H1 (cell line): ENCODE data around the gene VSTM2B. TPM values are rescaled to one million over a fixed set of nuclear protein-coding genes. Genes with fewer than 3 reads are reported as not detected.

Experiments
- CHD2 ChIP-seq: IDR thresholded peaks from 2 replicates; pipeline ENCODE4 v1.6.1; 2012; ENCODE audit warnings: low read length, improper control_type of control experiment
- CHD7 ChIP-seq: fragments of 300-600 bp; sonication (generic); IDR thresholded peaks from 2 replicates; pipeline ENCODE4 v1.7.1; 2012; ENCODE audit warnings: low read length, moderate library complexity, mild to moderate bottlenecking, inconsistent platforms; ENCODE audit not compliant: insufficient replicate concordance
- FOSL1 ChIP-seq: IDR thresholded peaks from 2 replicates; pipeline ENCODE4 v1.6.1; 2011; ENCODE audit warnings: mild to moderate bottlenecking, low read depth, low read length, moderate library complexity; ENCODE audit not compliant: insufficient read depth
- HDAC6 ChIP-seq: IDR thresholded peaks from one replicate; pipeline ENCODE4 v1.7.1; 2012; ENCODE audit warnings: low read depth, mild to moderate bottlenecking, inconsistent platforms, low read length, moderate library complexity
- KDM4A ChIP-seq: IDR thresholded peaks from one replicate; pipeline ENCODE4 v1.7.1; 2012; ENCODE audit warnings: low read depth, mild to moderate bottlenecking, moderate library complexity, low read length, inconsistent platforms; ENCODE audit not compliant: severe bottlenecking
- POU5F1 ChIP-seq: IDR thresholded peaks from 2 replicates; pipeline ENCODE4 v1.6.1; 2011; ENCODE audit warnings: low read depth, mild to moderate bottlenecking, low read length, moderate library complexity
- SAP30 ChIP-seq: fragments of 300-600 bp; sonication (generic); IDR thresholded peaks from 2 replicates; pipeline ENCODE4 v1.7.1; 2012; ENCODE audit warnings: low read length, moderate library complexity, mild to moderate bottlenecking, inconsistent platforms; ENCODE audit not compliant: insufficient read depth, insufficient replicate concordance
- SP1 ChIP-seq: IDR thresholded peaks from 2 replicates; pipeline ENCODE4 v1.6.1; 2011; ENCODE audit warnings: low read depth, low read length
- polyA plus RNA-seq, 7 experiments: library from polyadenylated mRNA; depleted of rRNA in 3 of 7; stranded (reverse) in 5 of 7; unstranded in 2 of 7; fragments of >200 nt in 5 of 7; fragments of 200-250 nt in 2 of 7; gene quantifications; 1 replicate in 5 of 7; 2 replicates in 1 of 7; 4 replicates in 1 of 7; pipeline versions ENCODE4 v1.2.1 to v1.2.3, GENCODE V29; 2011 to 2013; ENCODE audit warnings: missing spikeins in 2 of 7, mixed read lengths in 2 of 7
- total RNA-seq: library from RNA; stranded (reverse); fragmentation: NEBNext Ultra II Directional; extraction: Animal tissue kit (Norgen Biotek cat#: 25700); gene quantifications from 2 replicates; pipeline ENCODE4 v1.2.1, GENCODE V29; 2021

The VSTM2B gene
- total and polyA plus RNA-seq, 2 of the 8 experiments (the other 6 are each of a cell fraction or from before 2014, with no cell fraction given): 0.82 to 1.5 TPM

DNA sequence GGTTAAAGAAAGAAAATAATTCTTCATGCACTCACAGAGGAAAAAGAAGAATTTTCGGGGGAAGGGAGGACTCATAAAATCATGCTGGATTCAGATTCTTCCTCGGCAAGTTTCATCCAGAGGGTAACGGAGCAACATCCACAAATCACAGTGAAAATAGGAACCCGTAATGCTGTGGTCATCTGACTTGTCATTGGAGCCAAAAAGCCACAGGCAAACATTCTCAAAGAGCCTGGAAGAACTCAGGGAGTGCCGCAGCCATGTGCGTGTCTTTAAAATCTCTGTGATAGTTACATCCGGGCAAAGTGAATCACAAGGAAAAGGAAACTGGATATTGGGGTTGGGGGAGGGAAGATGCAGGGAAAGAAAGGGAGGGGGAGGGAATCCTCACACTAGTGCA lies 33.0 kb upstream of the VSTM2B start (continued):
- TF ChIP-seq CHD7 (no peak), CHD2 (no peak), SP1 (no peak), POU5F1 (no peak), HDAC6 (no peak), SAP30 (no peak), FOSL1 (no peak), KDM4A (no peak)
